Chondrocyte (in vitro differentiated cells): ENCODE results near the gene GADD45G. TPM values are rescaled to one million over a fixed set of nuclear protein-coding genes. Genes with fewer than 3 reads are reported as not detected.

Source experiments
- DNase-seq: peaks from one replicate; pipeline ENCODE4 v3.0.0; 2021; ENCODE audit warnings: mixed read lengths, low spot score
- H3K27ac Mint-ChIP-seq: one replicate; pipeline ENCODE4 v1.8.0; 2021; ENCODE audit warnings: mild to moderate bottlenecking, moderate library complexity, mixed read lengths; ENCODE audit not compliant: unreplicated experiment
- H3K27me3 Mint-ChIP-seq: 2 replicates; pipeline ENCODE4 v1.8.0; 2021; ENCODE audit warnings: low read depth, mixed read lengths
- H3K36me3 Mint-ChIP-seq: 2 replicates; pipeline ENCODE4 v1.8.0; 2021; ENCODE audit warnings: low read depth, mixed read lengths
- H3K4me1 Mint-ChIP-seq: 2 replicates; pipeline ENCODE4 v1.8.0; 2021; ENCODE audit warnings: low read depth, mild to moderate bottlenecking, mixed read lengths
- H3K4me3 Mint-ChIP-seq: one replicate; pipeline ENCODE4 v1.8.0; 2021; ENCODE audit warnings: mild to moderate bottlenecking, moderate library complexity, mixed read lengths; ENCODE audit not compliant: unreplicated experiment
- H3K9me3 Mint-ChIP-seq: 2 replicates; pipeline ENCODE4 v1.8.0; 2021; ENCODE audit warnings: low read depth, mixed read lengths
- total RNA-seq: library from RNA; stranded (reverse); gene quantifications from 3 replicates; pipeline ENCODE4 v1.2.1, GENCODE V29; 2021
- TF ChIP-seq, protein P1 (sequence below): fragments of 200-600 bp; sonication (generic); IDR thresholded peaks from 2 replicates; pipeline ENCODE4 v1.5.0; 2021; ENCODE audit warnings: antibody characterized with exemption, mild to moderate bottlenecking, moderate library complexity

GADD45G gene
- total RNA-seq, 1 donor from 2014 or later = 4.6 TPM

DNA sequence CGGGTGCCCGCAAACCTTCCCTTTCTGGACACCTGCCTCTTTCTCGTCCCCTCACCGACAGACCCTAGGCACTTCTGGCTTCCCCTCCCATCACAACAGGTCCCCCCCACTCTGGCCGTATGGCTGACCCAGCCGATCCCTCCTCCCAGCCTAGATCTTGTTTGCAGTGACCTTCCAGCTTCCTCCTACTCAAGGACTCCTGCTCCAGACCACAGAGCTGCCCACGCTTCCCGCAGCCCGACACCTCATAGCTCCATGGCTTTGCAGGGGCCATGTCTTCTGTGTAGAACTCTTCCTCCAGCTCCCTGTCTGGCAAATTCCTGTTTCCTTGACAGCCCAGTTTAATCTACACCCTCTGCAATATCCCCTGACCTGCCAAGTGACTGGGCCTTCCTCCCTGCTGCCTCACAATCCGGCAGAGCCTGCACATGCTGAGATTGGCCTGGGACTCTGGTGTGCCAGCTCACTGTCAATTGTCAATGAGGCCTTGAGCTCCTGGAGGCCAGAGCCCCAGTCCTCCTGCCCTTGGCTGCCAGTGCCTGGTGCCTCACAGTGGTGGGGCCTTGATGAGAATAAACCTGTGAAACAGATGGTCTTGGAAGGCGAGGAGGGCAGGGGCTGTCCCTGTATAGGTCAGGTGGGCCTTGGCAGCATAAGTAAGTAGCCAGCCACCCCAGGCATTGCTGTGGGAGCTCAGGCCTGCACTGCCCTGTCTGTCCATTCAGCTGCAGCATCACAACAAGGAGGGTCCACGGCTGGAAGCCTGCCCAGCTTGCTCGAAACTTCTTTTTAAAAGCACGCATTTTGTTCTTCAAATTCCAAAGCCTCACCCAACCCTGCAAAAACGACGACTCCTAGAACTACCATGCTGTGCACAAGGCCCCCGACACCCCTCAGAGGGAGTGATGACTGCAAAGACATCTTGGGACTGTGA, 50.5 kb downstream of the GADD45G start:
- H3K27me3 Mint-ChIP-seq = peaks cover 31% of the 10 kb centered on the region
- no peaks in the 10 kb centered on the region for H3K36me3 Mint-ChIP-seq
- H3K4me1 Mint-ChIP-seq = peaks cover 3% of the 10 kb centered on the region
- no peak overlapping the region for H3K27ac Mint-ChIP-seq
- H3K9me3 Mint-ChIP-seq = no peaks in the 10 kb centered on the region
- H3K4me3 Mint-ChIP-seq = no peak overlapping the region
- peak; percentile 60 for DNase-seq
- TF ChIP-seq, protein P1, sequence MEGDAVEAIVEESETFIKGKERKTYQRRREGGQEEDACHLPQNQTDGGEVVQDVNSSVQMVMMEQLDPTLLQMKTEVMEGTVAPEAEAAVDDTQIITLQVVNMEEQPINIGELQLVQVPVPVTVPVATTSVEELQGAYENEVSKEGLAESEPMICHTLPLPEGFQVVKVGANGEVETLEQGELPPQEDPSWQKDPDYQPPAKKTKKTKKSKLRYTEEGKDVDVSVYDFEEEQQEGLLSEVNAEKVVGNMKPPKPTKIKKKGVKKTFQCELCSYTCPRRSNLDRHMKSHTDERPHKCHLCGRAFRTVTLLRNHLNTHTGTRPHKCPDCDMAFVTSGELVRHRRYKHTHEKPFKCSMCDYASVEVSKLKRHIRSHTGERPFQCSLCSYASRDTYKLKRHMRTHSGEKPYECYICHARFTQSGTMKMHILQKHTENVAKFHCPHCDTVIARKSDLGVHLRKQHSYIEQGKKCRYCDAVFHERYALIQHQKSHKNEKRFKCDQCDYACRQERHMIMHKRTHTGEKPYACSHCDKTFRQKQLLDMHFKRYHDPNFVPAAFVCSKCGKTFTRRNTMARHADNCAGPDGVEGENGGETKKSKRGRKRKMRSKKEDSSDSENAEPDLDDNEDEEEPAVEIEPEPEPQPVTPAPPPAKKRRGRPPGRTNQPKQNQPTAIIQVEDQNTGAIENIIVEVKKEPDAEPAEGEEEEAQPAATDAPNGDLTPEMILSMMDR = no peak

Other genes with a start within 250 kb of the GADD45G start
- gene SEMA4D, start 106.9 kb upstream of the GADD45G start, total RNA-seq = 3.3 to 3.8 TPM (median 3.8 TPM) in 3 replicates